ENCODE results near the gene PLEKHA6.

Gene PLEKHA6

GRCh38 chr1:204326771-204327300 lies 32.9 kb downstream of the PLEKHA6 start:
- Histone ChIP-seq H3K23ac (ENCODE audit: low read length) (no peak overlapping the region), H3K79me1 (ENCODE audit: low read length) (peaks cover 11% of the 10 kb centered on the region), H3K4ac (ENCODE audit: low read depth, low read length) (no peak overlapping the region), H3K9ac (ENCODE audit: low read length) (no peak overlapping the region), H4K8ac (ENCODE audit: low read depth, low read length) (no peak overlapping the region), H3K79me2 (ENCODE audit: control insufficient read depth, insufficient read depth, low read length, poor library complexity) (no peaks in the 10 kb centered on the region), H3K4me2 (ENCODE audit: low read length) (no peak overlapping the region), H3K36me3 (ENCODE audit: control insufficient read depth in 1 of 2, insufficient read depth in 2 of 2, low read length in 2 of 2) (no peaks in the 10 kb centered on the region), H2BK120ac (ENCODE audit: insufficient read depth, low read length, poor library complexity) (peak overlapping the region; percentile 55), H3K4me1 (ENCODE audit: control insufficient read depth in 1 of 2, insufficient read depth in 2 of 2, low read length in 2 of 2) (peaks cover 17 to 18% of the 10 kb centered on the region in 2 experiments), H3K4me3 (ENCODE audit: low read depth, low read length) (no peak overlapping the region), H3K27ac (ENCODE audit: low read depth, low read length) (no peak overlapping the region), H3K27me3 (ENCODE audit: insufficient read depth, low read length) (no peaks in the 10 kb centered on the region), H4K12ac (ENCODE audit: low read depth, low read length) (no peak overlapping the region), H2AK5ac (ENCODE audit: low read length) (peak overlapping the region; percentile 18), H3K18ac (ENCODE audit: low read length) (no peak overlapping the region), H3K14ac (ENCODE audit: low read length) (no peak overlapping the region), H3K9me3 (ENCODE audit: insufficient read depth, low read depth, low read length) (no peaks in the 10 kb centered on the region), H2AFZ (ENCODE audit: insufficient read depth, low read length, poor library complexity) (no peak overlapping the region), H2BK5ac (ENCODE audit: low read depth, low read length, poor library complexity) (no peak overlapping the region), H2BK12ac (ENCODE audit: low read length) (peak overlapping the region; percentile 62), H4K91ac (ENCODE audit: low read depth, low read length) (no peak overlapping the region)
- DNase-seq: no peak
- no CpG with 5 or more reads among the region's 8 CpGs for WGBS (ENCODE audit: extremely low coverage, insufficient coverage, insufficient read length)

- Histone ChIP-seq H3K79me2 (ENCODE audit: control insufficient read depth, insufficient read depth, low read length, poor library complexity) (peaks cover 1% of the 10 kb centered on the region), H3K4me1 (ENCODE audit: control insufficient read depth in 1 of 2, insufficient read depth in 2 of 2, low read length in 2 of 2) (peaks cover 23 to 26% of the 10 kb centered on the region in 2 experiments), H3K4me3 (ENCODE audit: low read depth, low read length) (no peak overlapping the region), H3K4me2 (ENCODE audit: low read length) (no peak overlapping the region), H3K14ac (ENCODE audit: low read length) (peak overlapping the region; percentile 43), H3K27me3 (ENCODE audit: insufficient read depth, low read length) (no peaks in the 10 kb centered on the region), H2BK12ac (ENCODE audit: low read length) (peak overlapping the region; percentile 74), H3K36me3 (ENCODE audit: control insufficient read depth in 1 of 2, insufficient read depth in 2 of 2, low read length in 2 of 2) (no peaks in the 10 kb centered on the region), H3K4ac (ENCODE audit: low read depth, low read length) (no peak overlapping the region), H2AFZ (ENCODE audit: insufficient read depth, low read length, poor library complexity) (no peak overlapping the region), H3K27ac (ENCODE audit: low read depth, low read length) (no peak overlapping the region), H3K79me1 (ENCODE audit: low read length) (peaks cover 17% of the 10 kb centered on the region), H3K9me3 (ENCODE audit: insufficient read depth, low read depth, low read length) (no peaks in the 10 kb centered on the region), H2BK120ac (ENCODE audit: insufficient read depth, low read length, poor library complexity) (peak overlapping the region; percentile 52), H4K91ac (ENCODE audit: low read depth, low read length) (peak overlapping the region; percentile 25), H2BK5ac (ENCODE audit: low read depth, low read length, poor library complexity) (no peak overlapping the region), H4K8ac (ENCODE audit: low read depth, low read length) (no peak overlapping the region), H3K18ac (ENCODE audit: low read length) (no peak overlapping the region), H2AK5ac (ENCODE audit: low read length) (peak overlapping the region; percentile 38), H3K23ac (ENCODE audit: low read length) (no peak overlapping the region), H4K12ac (ENCODE audit: low read depth, low read length) (no peak overlapping the region), H3K9ac (ENCODE audit: low read length) (no peak overlapping the region)
- no CpG with 5 or more reads among the region's 5 CpGs for WGBS (ENCODE audit: extremely low coverage, insufficient coverage, insufficient read length)
- DNase-seq: no peak
Observed at GRCh38 chr1:204325944-204326343, 33.8 kb downstream of the PLEKHA6 start.

- WGBS (ENCODE audit: extremely low coverage, insufficient coverage, insufficient read length): no CpG with 5 or more reads among the region's 2 CpGs
- DNase-seq: peak in 1 of 2 donors; percentile 30
- no peak overlapping the region for H4K8ac ChIP-seq (ENCODE audit: low read depth, low read length)
Observed at GRCh38 chr1:204323887-204324286, 35.8 kb downstream of the PLEKHA6 start.

GRCh38 chr1:204322339-204322868 lies 37.3 kb downstream of the PLEKHA6 start:
- WGBS (ENCODE audit: extremely low coverage, insufficient coverage, insufficient read length): no CpG with 5 or more reads among the region's 8 CpGs
- Histone ChIP-seq H3K27me3 (ENCODE audit: insufficient read depth, low read length) (no peaks in the 10 kb centered on the region), H3K9ac (ENCODE audit: low read length) (no peak overlapping the region), H4K12ac (ENCODE audit: low read depth, low read length) (no peak overlapping the region), H3K4me3 (ENCODE audit: low read depth, low read length) (no peak overlapping the region), H3K18ac (ENCODE audit: low read length) (peak overlapping the region; percentile 68), H3K36me3 (ENCODE audit: control insufficient read depth in 1 of 2, insufficient read depth in 2 of 2, low read length in 2 of 2) (no peaks in the 10 kb centered on the region), H4K8ac (ENCODE audit: low read depth, low read length) (peak overlapping the region; percentile 37), H2AFZ (ENCODE audit: insufficient read depth, low read length, poor library complexity) (peak overlapping the region; percentile 23), H3K4ac (ENCODE audit: low read depth, low read length) (peak overlapping the region; percentile 38), H3K27ac (ENCODE audit: low read depth, low read length) (peak overlapping the region; percentile 82), H4K91ac (ENCODE audit: low read depth, low read length) (peak overlapping the region; percentile 92), H3K4me2 (ENCODE audit: low read length) (no peak overlapping the region), H2AK5ac (ENCODE audit: low read length) (peak overlapping the region; percentile 76), H3K23ac (ENCODE audit: low read length) (no peak overlapping the region), H3K9me3 (ENCODE audit: insufficient read depth, low read depth, low read length) (no peaks in the 10 kb centered on the region), H3K14ac (ENCODE audit: low read length) (peak overlapping the region; percentile 76), H3K79me1 (ENCODE audit: low read length) (peaks cover 40% of the 10 kb centered on the region), H2BK12ac (ENCODE audit: low read length) (peak overlapping the region; percentile 95), H2BK120ac (ENCODE audit: insufficient read depth, low read length, poor library complexity) (peak overlapping the region; percentile 92), H3K79me2 (ENCODE audit: control insufficient read depth, insufficient read depth, low read length, poor library complexity) (peaks cover 10% of the 10 kb centered on the region), H3K4me1 (ENCODE audit: control insufficient read depth in 1 of 2, insufficient read depth in 2 of 2, low read length in 2 of 2) (peaks cover 42 to 50% of the 10 kb centered on the region in 2 experiments), H2BK5ac (ENCODE audit: low read depth, low read length, poor library complexity) (peak overlapping the region; percentile 63)
- DNase-seq: no peak

More at GRCh38 chr1:204323887-204324286, 35.8 kb downstream of the PLEKHA6 start:
- H2BK12ac ChIP-seq (ENCODE audit: low read length): peak overlapping the region; percentile 34
- H3K9me3 ChIP-seq (ENCODE audit: insufficient read depth, low read depth, low read length): no peaks in the 10 kb centered on the region
- H3K79me1 ChIP-seq (ENCODE audit: low read length): peaks cover 31% of the 10 kb centered on the region
- no peak overlapping the region for H3K27ac ChIP-seq (ENCODE audit: low read depth, low read length)
- no peaks in the 10 kb centered on the region for H3K27me3 ChIP-seq (ENCODE audit: insufficient read depth, low read length)
- no peak overlapping the region for H2BK5ac ChIP-seq (ENCODE audit: low read depth, low read length, poor library complexity)
- H3K18ac ChIP-seq (ENCODE audit: low read length): no peak overlapping the region
- H3K4me2 ChIP-seq (ENCODE audit: low read length): no peak overlapping the region
- H2BK120ac ChIP-seq (ENCODE audit: insufficient read depth, low read length, poor library complexity): no peak overlapping the region
- no peaks in the 10 kb centered on the region for H3K36me3 ChIP-seq (ENCODE audit: control insufficient read depth in 1 of 2, insufficient read depth in 2 of 2, low read length in 2 of 2)
- no peak overlapping the region for H2AK5ac ChIP-seq (ENCODE audit: low read length)
- H3K23ac ChIP-seq (ENCODE audit: low read length): no peak overlapping the region
- H3K4ac ChIP-seq (ENCODE audit: low read depth, low read length): no peak overlapping the region
- H3K9ac ChIP-seq (ENCODE audit: low read length): no peak overlapping the region
- H4K12ac ChIP-seq (ENCODE audit: low read depth, low read length): no peak overlapping the region
- H2AFZ ChIP-seq (ENCODE audit: insufficient read depth, low read length, poor library complexity): no peak overlapping the region
- no peak overlapping the region for H3K14ac ChIP-seq (ENCODE audit: low read length)
- peak overlapping the region; percentile 8 for H4K91ac ChIP-seq (ENCODE audit: low read depth, low read length)
- H3K4me3 ChIP-seq (ENCODE audit: low read depth, low read length): no peak overlapping the region
- H3K4me1 ChIP-seq (ENCODE audit: control insufficient read depth in 1 of 2, insufficient read depth in 2 of 2, low read length in 2 of 2): peaks cover 37 to 42% of the 10 kb centered on the region in 2 experiments
- H3K79me2 ChIP-seq (ENCODE audit: control insufficient read depth, insufficient read depth, low read length, poor library complexity): peaks cover 10% of the 10 kb centered on the region

All from trophoblast cell (in vitro differentiated cells and primary cell).